Measurements from ENCODE around the gene DLG2.
"Not testable (repeated sequence)": the region's sequence is repeated elsewhere in the genome, so short reads cannot be mapped to it uniquely, and the experiment has no call there.

DLG2 gene

GRCh38 chr11:85628771-85629341 lies 1.7 kb upstream of the DLG2 start:
- no peak for TF ChIP-seq CTCF (IDR thresholded peaks at IDR 0.05; ENCODE audit: low read length, missing control alignments)
- no peak for DNase-seq (ENCODE audit: low read depth)
- peak overlapping the region; percentile 95 for H3K4me3 ChIP-seq (replicated peaks; ENCODE audit: low read depth, low read length)

DNA sequence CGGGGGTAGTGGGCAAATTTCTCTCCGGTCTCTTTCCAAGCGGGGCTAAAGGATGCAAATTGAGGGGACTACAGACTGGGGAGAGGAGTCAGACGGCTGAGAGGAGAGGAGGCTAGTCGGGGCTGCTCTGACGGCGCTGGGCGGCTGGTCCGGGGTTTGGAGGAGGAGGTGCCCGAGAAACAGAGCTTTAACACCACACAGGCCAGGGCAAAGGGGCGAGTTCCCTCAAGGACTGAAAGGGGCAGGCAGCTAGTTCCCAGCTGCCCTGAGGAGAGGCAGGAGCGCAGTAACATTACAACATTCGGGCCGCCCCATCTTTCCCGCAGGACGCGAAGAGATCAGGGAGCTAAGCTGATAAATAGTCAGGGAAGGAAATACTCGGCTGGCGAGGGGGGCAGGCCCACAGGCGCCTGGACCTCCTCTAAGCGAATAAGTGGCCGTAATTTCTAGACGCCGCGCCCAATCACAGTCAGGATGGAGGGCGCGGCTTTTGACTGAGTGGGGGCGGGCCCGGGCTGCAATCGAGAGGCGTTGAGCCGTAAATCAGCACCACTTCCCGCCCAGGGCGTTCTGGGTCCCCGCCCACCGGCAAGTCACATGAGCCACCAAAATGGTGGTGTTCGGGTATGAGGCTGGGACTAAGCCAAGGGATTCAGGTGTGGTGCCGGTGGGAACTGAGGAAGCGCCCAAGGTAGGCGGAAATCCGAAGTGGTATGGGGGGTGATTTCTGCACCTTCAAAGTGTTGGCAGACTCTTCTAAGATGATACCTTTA lies 1.0 kb upstream of the DLG2 start, which contains the start of gene TMEM126B:
Gene TMEM126B (plus strand): TSS at position 596 of the 773 bp plus-strand sequence. CDS start 15 bp downstream, at position 611.
- TF ChIP-seq CTCF (IDR thresholded peaks at IDR 0.05; ENCODE audit: low read length, missing control alignments), result no peak
- peak; percentile 96 for DNase-seq (ENCODE audit: low read depth)
- peak within 1 kb of the TSS; percentile 95 for H3K4me3 ChIP-seq (replicated peaks; ENCODE audit: low read depth, low read length)

DNA sequence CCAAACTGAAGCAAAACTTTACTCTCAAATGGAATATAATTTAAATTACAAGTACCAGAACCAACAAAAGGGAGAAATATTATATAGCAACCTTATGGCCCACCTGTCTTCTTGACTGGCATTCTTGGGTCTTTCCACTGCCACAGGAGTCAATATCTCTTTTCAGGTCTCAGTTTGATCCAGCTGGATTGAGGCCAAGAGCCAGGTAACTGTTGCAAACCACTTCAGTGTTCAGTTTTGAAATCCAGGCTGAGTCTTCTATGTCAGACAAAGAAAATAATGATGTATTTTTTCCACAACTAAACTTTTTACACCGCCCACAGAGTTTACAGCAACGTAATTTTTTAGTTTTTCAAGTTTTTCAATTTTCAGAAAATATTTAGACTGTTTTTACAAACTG lies 648 bp downstream of the DLG2 start:
- H3K4me3 ChIP-seq (replicated peaks; ENCODE audit: low read depth, low read length), result peak overlapping the region; percentile 95
- DNase-seq (ENCODE audit: low read depth), result no peak
- TF ChIP-seq CTCF (IDR thresholded peaks at IDR 0.05; ENCODE audit: low read length, missing control alignments), result no peak

DNA sequence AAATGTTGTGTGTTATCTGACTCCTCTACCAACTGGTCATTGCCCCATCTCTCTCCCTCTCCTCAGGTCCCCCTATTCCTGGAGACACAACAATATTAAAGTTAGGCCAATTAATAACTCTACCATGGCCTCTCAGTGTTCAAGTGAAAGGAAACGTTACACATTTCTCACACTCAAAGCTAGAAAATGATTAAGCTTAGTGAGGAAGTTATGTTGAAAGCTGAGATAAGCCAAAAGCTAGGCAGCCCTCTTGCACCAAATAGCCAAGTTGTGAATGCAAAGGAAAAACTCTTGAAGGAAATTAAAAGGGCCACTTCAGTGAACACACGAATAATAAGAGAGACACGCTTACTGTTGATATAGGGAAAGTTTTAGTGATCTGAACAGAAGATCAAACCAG lies 6.9 kb downstream of the DLG2 start:
- DNase-seq (ENCODE audit: low read depth), result no peak
- TF ChIP-seq CTCF (IDR thresholded peaks at IDR 0.05; ENCODE audit: low read length, missing control alignments), result no peak
- H3K4me3 ChIP-seq (replicated peaks; ENCODE audit: low read depth, low read length), result no peak overlapping the region

DNA sequence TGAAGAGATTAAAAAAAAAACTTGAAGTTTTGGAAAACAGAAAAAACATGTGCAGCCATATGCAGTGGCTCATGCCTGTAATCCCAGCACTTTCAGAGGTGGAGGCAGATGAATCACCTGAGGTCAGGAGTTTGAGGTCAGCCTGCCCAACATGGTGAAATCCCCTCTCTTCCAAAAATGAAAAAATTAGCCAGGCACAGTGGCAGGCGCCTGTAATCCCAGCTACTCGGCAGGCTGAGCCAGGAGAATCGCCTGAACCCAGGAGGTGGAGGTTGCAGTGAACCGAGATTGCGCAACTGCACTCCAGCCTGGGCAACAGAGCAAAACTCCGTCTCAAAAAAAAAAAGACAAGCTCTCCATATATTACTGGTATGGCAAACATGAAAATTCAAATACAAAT lies 7.6 kb downstream of the DLG2 start:
- no peak overlapping the region for H3K4me3 ChIP-seq (replicated peaks; ENCODE audit: low read depth, low read length)
- no peak for TF ChIP-seq CTCF (IDR thresholded peaks at IDR 0.05; ENCODE audit: low read length, missing control alignments)
- DNase-seq (ENCODE audit: low read depth), result no peak

- DNase-seq (ENCODE audit: low read depth); H3K4me3 ChIP-seq (replicated peaks; ENCODE audit: low read depth, low read length): not testable (repeated sequence)
Measured at GRCh38 chr11:85611643-85612042, 15.5 kb downstream of the DLG2 start.

DNA sequence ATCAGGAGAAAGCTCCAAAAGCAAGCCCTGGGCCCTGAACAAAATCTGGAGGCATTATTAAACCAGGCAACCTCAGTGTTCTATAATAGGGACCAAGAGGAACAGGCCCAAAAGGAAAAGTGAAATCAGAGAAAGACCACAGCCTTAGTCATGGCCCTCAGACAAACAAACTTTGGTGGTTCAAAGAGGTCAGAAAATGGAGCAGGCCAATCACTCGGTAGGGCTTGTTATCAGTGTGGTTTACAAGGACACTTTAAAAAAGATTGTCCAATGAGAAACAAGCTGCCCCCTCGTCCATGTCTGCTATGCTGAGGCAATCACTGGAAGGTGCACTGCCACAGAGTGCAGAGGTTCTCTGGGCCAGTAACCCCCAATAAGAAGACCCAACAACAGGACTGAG lies 17.9 kb downstream of the DLG2 start:
- DNase-seq (ENCODE audit: low read depth); H3K4me3 ChIP-seq (replicated peaks; ENCODE audit: low read depth, low read length): not testable (repeated sequence)

- not testable (repeated sequence) for H3K4me3 ChIP-seq (replicated peaks; ENCODE audit: low read depth, low read length)
Measured at GRCh38 chr11:85608621-85609020, 18.5 kb downstream of the DLG2 start.

DNA sequence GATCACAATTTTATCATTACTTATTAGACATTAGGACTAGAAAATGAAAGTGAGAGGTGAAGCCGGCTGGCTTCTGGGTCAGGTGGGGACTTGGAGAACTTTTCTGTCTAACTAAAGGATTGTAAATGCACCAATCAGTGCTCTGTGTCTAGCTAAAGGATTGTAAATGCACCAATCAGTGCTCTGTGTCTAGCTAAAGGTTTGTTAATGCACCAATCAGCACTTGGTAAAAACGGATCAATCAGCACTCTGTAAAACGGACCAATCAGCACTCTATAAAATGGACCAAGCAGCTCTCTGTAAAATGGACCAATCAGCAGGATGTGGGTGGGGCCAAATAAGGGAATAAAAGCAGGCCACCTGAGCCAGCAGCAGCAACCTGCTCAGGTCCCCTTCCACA lies 20.9 kb downstream of the DLG2 start:
- DNase-seq (ENCODE audit: low read depth); H3K4me3 ChIP-seq (replicated peaks; ENCODE audit: low read depth, low read length): not testable (repeated sequence)

More at GRCh38 chr11:85608621-85609020, 18.5 kb downstream of the DLG2 start:
- DNase-seq (ENCODE audit: low read depth), result not testable (repeated sequence)
